COLO668 (cell line): ENCODE data around the gene THTPA.

Source experiments
- DNase-seq: peaks from one replicate; lab custom pipeline; 2025; ENCODE audit not compliant: unreplicated experiment; lab: John Stamatoyannopoulos, UW

THTPA gene

DNA sequence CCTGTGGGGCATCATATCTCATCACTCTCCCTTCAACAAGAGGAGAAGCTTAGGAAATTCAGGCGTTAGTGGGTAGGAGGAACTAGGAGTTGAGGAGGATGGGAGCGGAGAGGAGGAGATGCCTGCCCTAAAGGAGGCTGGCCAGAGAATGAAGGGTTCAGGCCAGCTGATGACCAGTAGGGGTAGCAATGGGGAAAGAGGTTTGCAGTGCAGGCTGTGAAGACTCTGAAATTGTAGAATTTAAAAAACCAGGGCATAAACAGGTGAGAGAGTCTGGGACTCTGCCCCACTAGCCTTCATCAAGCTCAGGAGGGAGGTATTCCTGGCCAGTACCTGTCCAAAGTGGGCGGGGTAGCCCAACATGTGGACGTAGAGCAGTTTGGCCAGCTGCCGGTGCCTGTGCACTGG, 10.7 kb downstream of the THTPA start:
- peak; percentile 58 for DNase-seq

- peak; percentile 94 for DNase-seq
These were observed 11.3 kb downstream of the THTPA start, which contains the start of gene AP1G2 for GRCh38 chr14:23567186-23568020. AP1G2 (minus strand) TSS chr14:23567791; CDS start chr14:23567314, 477 bp downstream.

DNA sequence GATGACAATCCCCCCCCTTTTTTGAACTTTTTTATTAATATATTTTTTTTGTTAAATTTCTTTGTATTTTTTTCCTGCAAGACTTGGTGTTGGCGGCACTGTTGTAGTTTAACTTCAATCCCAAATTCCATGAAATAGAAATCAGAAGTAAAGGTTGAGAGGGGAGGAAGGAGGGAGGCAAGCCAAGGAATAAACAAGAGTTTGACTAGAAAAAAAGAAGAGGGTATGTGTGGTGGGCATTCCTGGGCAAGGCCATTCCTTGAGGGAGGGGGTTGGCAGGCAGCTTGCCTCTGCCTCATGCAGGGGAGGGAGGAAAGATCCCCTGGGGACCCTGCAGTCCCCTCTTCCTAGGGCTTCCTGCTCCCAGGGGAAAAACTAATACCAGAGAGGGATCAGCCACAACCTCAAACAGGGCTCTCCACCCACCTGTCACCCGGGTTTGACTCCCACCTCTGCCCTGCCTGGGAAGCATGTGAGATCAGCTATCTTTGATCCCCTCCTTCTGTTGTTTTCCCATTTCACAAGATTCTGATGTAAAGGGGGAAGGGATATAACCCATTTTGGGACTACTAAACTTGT, 12.0 kb downstream of the THTPA start:
- no peak for DNase-seq

- DNase-seq, result peak; percentile 32
These were observed 12.7 kb downstream of the THTPA start for GRCh38 chr14:23568600-23569331.

DNA sequence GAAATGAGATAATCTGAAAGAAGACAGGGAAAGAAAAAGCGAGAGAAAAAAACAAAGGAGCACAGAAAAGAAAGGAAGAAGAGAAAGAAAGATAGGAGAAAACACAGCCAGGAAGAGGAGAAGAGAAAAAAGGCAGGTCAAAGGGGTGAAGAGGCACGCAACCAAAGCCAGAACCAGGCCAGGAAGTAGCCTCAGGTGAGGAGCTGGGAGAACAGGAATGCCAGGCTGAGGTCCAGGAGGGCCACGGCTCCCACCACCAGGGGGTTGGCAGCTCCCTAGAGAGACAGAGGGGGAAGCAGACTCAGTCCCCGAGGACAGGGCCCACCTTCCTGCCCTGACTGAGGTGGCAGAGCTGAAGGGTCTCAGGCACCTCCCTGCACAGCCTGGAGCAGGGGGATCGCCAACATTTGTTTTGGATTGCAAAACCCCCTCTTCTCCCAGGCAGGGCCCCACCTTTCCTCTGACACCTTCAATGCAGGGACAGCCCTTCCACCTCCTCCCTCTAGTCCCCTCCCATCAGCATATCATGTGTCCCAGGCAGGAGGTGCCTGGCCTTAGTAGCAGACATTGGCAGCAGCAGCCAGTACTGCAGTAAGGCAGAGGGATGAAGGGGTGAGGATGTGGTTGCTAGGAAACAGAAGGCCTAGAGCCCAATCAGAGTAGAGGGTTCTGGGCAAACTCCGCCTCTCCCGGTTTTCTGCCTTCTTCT, 13.5 kb downstream of the THTPA start:
- peak; percentile 35 for DNase-seq

GRCh38 chr14:23570806-23571483, 14.9 kb downstream of the THTPA start:
- DNase-seq, result no peak

- no peak for DNase-seq
These were observed 15.8 kb downstream of the THTPA start for GRCh38 chr14:23571701-23572523.

DNA sequence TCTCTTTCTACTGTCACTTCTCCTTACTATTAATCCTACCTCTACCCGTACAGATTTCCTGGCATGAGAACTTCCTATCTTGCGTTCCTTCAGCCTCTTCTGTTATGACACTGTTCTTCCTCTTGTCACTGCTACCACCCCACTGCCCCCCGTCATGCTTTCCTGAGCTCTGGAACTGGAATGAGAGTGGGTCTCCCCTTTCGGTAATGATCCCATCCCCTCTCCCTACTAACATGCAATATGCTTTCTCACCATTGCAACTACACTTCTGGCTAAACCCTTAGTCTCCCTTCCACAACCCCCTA, 16.4 kb downstream of the THTPA start:
- DNase-seq, result no peak

DNA sequence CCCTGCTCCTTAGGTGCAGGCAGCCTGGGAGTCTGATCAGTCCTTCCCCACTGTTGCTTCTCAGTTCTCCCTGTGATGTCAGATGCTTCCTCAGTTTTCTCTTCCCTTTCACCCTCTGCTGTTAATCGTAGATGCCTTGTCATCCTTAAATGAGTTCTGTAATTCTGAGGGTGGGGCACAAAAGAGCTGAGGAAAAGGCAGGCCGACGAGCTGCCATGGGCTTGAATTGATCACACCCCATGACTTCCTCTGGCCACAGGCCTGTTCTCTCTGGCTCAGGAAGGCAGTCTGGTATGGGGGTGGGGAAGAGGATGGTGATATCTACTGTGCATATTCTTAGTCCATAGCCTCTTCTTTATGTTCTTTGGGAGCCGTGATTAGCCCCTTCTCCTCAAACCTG, 16.8 kb downstream of the THTPA start:
- DNase-seq, result no peak

- DNase-seq, result peak; percentile 77
These were observed 17.4 kb downstream of the THTPA start for GRCh38 chr14:23573384-23574015.

DNA sequence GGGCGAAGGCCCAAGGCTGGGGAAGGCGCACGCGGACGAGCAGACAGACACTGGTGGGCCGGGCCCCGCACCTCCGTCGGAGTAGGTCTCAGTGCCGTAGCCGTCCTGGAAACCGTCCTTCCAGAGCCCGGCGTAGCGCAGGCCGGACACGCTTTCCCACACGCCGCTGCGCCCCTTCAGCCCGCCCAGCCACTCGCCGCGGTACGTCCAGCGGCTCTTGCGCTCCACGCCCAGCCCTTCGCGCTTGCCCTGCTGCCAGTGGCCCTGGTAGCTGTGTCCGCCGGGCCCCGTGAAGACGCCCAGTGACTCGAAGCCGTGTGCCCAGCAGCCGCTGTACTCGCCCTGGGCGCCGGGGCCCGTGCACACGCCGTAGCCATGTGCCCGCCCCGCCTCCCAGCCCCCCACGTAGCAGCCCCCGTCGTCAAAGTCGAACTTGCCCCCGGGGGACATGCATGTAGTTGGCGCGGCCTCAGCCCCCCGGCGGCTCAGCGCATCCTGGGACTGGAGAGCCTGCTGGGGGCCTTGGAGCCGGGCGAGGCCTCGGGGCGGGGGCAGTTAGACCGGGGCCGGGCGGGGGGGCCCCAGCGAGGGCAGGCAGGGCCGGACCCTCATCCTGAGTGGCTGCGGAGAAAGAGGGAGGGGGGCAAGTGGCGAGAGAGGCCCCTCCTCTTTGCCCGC, 21.1 kb downstream of the THTPA start:
- peak; percentile 65 for DNase-seq

GRCh38 chr14:23577710-23578392, 21.8 kb downstream of the THTPA start:
- DNase-seq, result no peak

DNA sequence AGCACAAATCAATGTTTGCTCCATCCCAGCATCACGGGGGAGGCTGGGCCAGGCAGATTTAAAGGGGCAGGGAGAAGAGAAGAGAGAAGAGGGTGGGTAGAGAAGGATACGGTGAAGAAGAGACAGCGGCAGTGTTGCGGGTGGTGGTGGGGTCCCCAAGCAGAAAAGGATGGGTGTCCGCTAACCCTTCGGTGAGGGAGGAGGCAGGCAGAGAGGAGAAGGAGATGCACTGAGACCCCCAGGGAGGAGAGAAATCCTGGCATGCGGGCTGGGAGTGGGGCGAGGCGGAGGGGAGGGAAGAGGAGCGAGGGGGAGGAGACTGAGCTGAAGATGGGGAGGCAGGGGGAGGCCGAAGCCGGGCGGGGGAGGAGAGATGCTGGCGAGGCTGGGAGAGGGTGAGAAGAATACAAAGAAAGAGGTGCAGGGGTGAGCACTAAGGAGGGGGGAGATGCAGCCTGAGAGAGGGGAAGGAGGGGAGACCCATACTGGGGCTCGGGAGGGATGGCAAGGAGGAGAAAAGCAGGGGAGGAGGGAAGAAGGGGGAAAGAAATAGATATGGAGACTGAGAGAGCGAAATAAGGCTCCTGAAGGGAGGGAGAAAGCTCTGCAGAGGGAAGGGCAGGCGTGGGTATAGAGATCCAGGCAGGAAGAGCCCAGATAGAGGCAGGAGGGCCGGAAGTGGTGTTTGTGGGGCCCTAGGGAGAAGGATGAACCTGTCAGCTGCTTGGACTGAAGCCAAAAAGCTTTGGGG, 22.7 kb downstream of the THTPA start, which contains the start of gene JPH4:
JPH4 (minus strand) TSS at position 231 of the 751 bp plus-strand sequence. CDS start 1,337 bp downstream, outside the sequence.
- peak; percentile 78 for DNase-seq

GRCh38 chr14:23579311-23579630, 23.2 kb downstream of the THTPA start:
- no peak for DNase-seq

GRCh38 chr14:23579739-23580138, 23.7 kb downstream of the THTPA start:
- DNase-seq, result no peak

DNA sequence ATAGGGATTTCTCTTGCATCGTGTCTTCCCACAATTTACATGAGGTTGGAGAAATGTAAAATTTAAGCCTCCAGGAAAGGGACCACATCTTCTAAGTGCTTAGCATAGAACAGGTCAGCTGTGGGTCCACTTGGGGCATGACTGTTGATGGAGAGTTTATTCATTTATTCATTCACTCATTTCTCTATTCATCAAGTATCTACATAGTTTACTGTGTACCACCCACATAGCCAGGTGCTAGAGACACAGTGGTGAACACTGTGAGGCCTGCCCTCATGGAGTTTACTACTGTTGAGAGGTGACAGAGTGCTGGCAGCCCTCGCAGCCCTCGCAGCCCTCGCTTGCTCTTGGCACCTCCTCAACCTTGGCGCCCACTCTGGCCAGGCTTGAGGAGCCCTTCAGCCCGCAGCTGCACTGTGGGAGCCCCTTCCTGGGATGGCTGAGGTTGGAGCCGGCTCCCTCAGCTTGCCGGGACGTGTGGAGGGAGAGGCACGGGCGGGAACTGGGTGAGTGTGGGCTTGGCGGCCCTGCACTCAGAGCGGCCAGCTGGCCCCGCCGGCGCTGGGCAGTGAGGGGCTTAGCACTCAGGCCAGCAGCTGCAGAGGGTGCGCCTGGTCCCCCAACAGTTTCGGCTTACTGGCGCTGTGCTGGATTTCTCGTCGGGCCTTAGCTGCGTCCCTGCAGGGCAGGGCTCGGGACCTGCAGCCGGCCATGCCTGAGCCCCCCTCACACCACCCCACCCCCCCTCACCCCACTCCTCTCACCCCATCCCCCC, 24.3 kb downstream of the THTPA start:
- no peak for DNase-seq

GRCh38 chr14:23580948-23581281, 24.8 kb downstream of the THTPA start:
- DNase-seq, result no peak
